Breast epithelium (tissue), 4 donors: ENCODE measurements around the gene LIPG. TPM values are rescaled to one million over a fixed set of nuclear protein-coding genes. Genes with fewer than 3 reads are reported as not detected.

Source experiments
- DNase-seq, 2 donors: peaks; one replicate each; pipeline ENCODE4 v3.0.0-alpha.2; 2019; ENCODE audit warnings: low spot score in 2 of 2
- H3K27ac ChIP-seq, 2 donors: fragments of 200-600 bp; sonication (generic) in 1 of 2; one replicate each; pipeline ENCODE4 v1.5.1; 2016 to 2019; ENCODE audit warnings: mild to moderate bottlenecking in 1 of 2
- H3K27me3 ChIP-seq, 2 donors: fragments of 200-600 bp; sonication (generic) in 1 of 2; one replicate each; pipeline versions ENCODE4 v1.5.1 to v1.6.0; 2017 to 2019; ENCODE audit warnings: control low read depth in 1 of 2, mild to moderate bottlenecking in 1 of 2
- H3K36me3 ChIP-seq: fragments of 200-600 bp; one replicate; pipeline ENCODE4 v1.5.1; 2019
- H3K4me1 ChIP-seq, 2 donors: fragments of 200-600 bp; sonication (generic); one replicate each; pipeline ENCODE4 v1.5.1; 2016 to 2019; ENCODE audit warnings: control low read depth in 1 of 2
- H3K4me3 ChIP-seq, 3 donors: fragments of 200-600 bp; sonication (generic); 1 replicate in 2 of 3; 2 replicates in 1 of 3; pipeline ENCODE4 v1.5.1; 2016 to 2019; ENCODE audit warnings: mild to moderate bottlenecking in 3 of 3, moderate library complexity in 2 of 3
- H3K9me3 ChIP-seq, 2 donors: fragments of 200-600 bp; sonication (generic) in 1 of 2; one replicate each; pipeline ENCODE4 v1.5.1; 2016 to 2019; ENCODE audit warnings: control low read depth in 1 of 2
- POLR2A ChIP-seq: fragments of 450-650 bp; IDR thresholded peaks from one replicate; pipeline ENCODE4 v1.6.1; 2016; ENCODE audit warnings: antibody characterized with exemption, mild to moderate bottlenecking, moderate library complexity
- POLR2AphosphoS5 ChIP-seq, 3 donors: sonication (generic); formaldehyde crosslinking; IDR thresholded peaks; one replicate each; pipeline ENCODE4 v1.6.1; 2017; ENCODE audit warnings: antibody characterized with exemption in 3 of 3
- intact Hi-C: fragments of 100-400 bp; cut with DNase I; formaldehyde crosslinking; loops from one replicate; pipeline ENCODE4 v1.15.1; 2023; ENCODE audit warnings: low total_unique reads
- total RNA-seq, 3 donors: library from RNA; depleted of rRNA; stranded (reverse); fragments of >200 nt; gene quantifications; one replicate each; pipeline ENCODE4 v1.1.0, GENCODE V29; 2016
- TF ChIP-seq, protein P1 (sequence below), 3 donors: fragments of 450-650 bp; IDR thresholded peaks; one replicate each; pipeline ENCODE4 v1.5.1; 2016 to 2017; ENCODE audit warnings: antibody characterized with exemption in 3 of 3, mild to moderate bottlenecking in 3 of 3, moderate library complexity in 3 of 3

The LIPG gene
- total RNA-seq, 3 donors from 2014 or later = 0.16 to 1.6 (median 0.44) TPM

DNA sequence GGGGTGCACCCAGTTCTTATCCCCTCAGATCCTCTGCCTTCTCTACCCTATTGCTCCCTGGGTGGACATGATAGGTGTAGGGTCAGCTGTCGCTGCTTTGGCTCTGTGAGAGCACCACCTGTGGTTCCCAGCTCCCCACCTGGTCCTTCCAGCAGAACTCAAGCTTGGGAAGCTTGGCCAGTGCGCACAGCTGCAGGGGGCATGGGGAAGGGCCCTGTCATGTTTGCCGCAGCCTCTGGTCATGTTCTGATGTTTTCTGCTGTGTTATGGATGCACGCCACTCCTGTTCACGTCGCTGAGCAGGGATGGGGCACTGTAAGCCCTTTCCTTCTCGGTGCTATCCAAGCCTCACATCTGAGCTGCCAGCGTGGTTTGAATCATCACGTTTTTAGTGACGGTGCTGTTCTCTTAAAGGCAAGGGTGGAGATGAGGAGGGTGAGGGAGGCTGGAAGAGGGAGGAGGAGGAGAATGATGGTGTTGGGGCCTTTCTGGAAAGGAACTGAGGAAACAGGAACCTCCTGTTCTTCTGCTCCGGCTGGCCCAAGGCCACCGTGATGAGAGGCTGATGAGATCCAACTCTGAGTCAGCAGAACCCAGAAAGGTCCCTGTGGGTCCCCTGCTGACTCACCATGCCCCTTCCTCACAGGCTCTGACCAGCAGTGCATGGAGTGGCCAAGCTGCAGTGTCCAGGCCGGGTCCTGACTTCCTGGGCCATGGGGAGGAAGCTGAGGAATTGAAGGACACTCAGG lies 78.0 kb downstream of the LIPG start:
- intact Hi-C loops = no loop called here
- Histone ChIP-seq H3K27me3 (no peaks in the 10 kb centered on the region), H3K9me3 (no peaks in the 10 kb centered on the region), H3K36me3 (no peaks in the 10 kb centered on the region), H3K27ac (no peak overlapping the region), H3K4me3 (no peak overlapping the region), H3K4me1 (no peaks in the 10 kb centered on the region)
- no peak for TF ChIP-seq POLR2AphosphoS5 (IDR thresholded peaks at IDR 0.05)
- no peak for TF ChIP-seq POLR2A
- TF ChIP-seq, protein P1, sequence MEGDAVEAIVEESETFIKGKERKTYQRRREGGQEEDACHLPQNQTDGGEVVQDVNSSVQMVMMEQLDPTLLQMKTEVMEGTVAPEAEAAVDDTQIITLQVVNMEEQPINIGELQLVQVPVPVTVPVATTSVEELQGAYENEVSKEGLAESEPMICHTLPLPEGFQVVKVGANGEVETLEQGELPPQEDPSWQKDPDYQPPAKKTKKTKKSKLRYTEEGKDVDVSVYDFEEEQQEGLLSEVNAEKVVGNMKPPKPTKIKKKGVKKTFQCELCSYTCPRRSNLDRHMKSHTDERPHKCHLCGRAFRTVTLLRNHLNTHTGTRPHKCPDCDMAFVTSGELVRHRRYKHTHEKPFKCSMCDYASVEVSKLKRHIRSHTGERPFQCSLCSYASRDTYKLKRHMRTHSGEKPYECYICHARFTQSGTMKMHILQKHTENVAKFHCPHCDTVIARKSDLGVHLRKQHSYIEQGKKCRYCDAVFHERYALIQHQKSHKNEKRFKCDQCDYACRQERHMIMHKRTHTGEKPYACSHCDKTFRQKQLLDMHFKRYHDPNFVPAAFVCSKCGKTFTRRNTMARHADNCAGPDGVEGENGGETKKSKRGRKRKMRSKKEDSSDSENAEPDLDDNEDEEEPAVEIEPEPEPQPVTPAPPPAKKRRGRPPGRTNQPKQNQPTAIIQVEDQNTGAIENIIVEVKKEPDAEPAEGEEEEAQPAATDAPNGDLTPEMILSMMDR (IDR thresholded peaks at IDR 0.05) = no peak
- DNase-seq = no peak

DNA sequence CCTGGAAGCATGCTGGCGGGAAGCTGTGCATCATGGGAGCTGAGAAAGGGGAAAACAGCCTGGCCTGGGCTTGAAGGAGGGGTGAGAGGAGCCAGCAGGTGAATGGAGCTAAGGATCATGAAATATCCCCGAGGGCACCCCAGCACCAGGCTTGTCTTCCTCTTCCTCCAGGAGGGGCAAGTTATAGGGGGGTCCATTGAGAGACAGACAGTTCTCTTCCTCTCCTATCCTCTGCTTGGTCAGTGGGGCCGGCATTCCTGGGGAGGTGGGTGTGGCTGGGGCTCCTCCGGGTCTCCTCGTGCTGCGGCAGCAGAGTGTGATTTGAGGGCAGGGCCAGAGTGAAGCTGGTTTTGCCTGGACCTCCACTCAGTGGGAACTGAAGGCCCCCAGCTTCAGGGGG lies 78.9 kb downstream of the LIPG start:
- TF ChIP-seq, protein P1 (IDR thresholded peaks at IDR 0.05) = no peak
- TF ChIP-seq POLR2A (no peak), POLR2AphosphoS5 (IDR thresholded peaks at IDR 0.05) (no peak)
- no peak for DNase-seq
- no peaks in the 10 kb centered on the region for H3K9me3 ChIP-seq
- no peak overlapping the region for H3K4me3 ChIP-seq
- H3K27ac ChIP-seq = no peak overlapping the region
- intact Hi-C loops = no loop called here
- no peaks in the 10 kb centered on the region for H3K27me3 ChIP-seq
- no peaks in the 10 kb centered on the region for H3K36me3 ChIP-seq
- H3K4me1 ChIP-seq = no peaks in the 10 kb centered on the region

DNA sequence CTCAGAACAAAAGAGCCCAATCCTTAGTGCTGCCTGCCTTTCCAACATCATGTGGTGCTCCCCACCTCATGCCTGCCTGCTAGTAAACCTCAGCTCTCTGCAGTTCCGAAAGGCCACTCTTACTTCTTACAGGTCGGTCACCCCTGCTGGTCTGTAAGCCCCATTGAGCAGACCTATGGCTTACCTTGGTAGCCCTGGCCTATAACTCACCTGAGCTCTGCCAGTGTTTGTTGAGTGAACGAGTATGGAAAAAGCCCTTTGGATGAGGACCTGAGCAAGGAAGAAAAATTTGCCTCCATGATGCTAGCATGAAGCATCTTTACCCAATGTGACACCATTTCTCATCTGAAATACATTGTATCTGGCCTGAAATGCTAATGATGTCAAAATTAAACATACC lies 83.3 kb downstream of the LIPG start:
- no peaks in the 10 kb centered on the region for H3K36me3 ChIP-seq
- no peak overlapping the region for H3K27ac ChIP-seq
- DNase-seq = no peak
- H3K4me3 ChIP-seq = no peak overlapping the region
- intact Hi-C loops = no loop called here
- H3K27me3 ChIP-seq = no peaks in the 10 kb centered on the region
- H3K4me1 ChIP-seq = no peaks in the 10 kb centered on the region
- no peak for TF ChIP-seq POLR2A
- TF ChIP-seq POLR2AphosphoS5 (IDR thresholded peaks at IDR 0.05) = no peak
- TF ChIP-seq, protein P1 (IDR thresholded peaks at IDR 0.05) = no peak
- H3K9me3 ChIP-seq = no peaks in the 10 kb centered on the region

DNA sequence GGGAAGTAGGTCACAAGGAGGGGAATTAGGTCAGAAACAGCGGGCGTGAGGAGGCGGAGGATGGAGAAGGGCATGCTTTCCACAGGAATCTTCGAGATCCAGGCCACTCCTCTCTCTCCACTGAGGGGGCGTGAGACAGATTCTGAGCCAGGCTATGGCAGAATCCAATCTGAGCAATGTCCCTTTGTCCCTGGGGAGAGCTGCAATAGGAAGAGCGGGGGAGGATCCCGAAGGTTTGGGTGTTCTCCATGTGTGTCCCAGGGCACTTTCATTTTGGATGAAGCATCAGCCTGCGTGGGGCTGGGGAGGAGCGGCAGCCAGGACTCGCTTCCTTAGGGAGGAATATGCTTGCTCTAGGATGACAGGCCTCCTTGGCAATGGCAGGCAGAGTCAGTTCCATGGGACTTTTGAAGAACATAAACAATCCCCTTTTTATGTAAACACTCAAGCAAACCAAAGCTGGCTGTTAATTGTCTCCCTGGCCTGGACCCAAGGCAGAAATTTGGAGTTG lies 84.0 kb downstream of the LIPG start:
- Histone ChIP-seq H3K36me3 (no peaks in the 10 kb centered on the region), H3K9me3 (no peaks in the 10 kb centered on the region), H3K4me1 (no peaks in the 10 kb centered on the region), H3K27ac (peak overlapping the region; percentile 45 to 64), H3K4me3 (peak overlapping the region; percentile 3 to 59 (median 29)), H3K27me3 (no peaks in the 10 kb centered on the region)
- TF ChIP-seq, protein P1 (IDR thresholded peaks at IDR 0.05) = no peak
- TF ChIP-seq POLR2AphosphoS5 (IDR thresholded peaks at IDR 0.05) = peak in 2 of 3 donors; percentile 26 to 32
- TF ChIP-seq POLR2A = no peak
- intact Hi-C loops = no loop called here
- DNase-seq = peak in 1 of 2 donors; percentile 78

DNA sequence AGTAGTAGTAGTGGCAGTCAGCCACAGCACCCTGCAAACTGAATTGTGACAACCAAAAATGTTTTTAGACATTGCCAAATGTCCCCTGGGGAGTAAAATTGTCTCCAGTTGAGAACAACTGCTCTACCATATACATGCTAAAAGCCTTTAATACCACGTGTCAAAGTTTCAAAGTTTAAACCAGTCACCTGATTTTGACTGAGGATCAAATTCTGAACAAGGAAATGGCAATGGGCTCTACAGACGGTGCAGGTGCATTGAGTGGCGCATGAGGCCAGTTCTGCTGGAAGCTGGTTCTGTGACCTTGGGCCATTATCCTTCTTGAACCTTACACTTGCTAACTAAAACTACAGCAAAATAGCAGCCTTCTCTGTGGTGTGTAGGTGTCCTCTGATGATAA lies 85.0 kb downstream of the LIPG start:
- Histone ChIP-seq H3K4me3 (no peak overlapping the region), H3K4me1 (no peaks in the 10 kb centered on the region), H3K36me3 (no peaks in the 10 kb centered on the region), H3K27ac (no peak overlapping the region), H3K27me3 (no peaks in the 10 kb centered on the region), H3K9me3 (no peaks in the 10 kb centered on the region)
- TF ChIP-seq POLR2A (no peak), POLR2AphosphoS5 (IDR thresholded peaks at IDR 0.05) (no peak)
- TF ChIP-seq, protein P1 (IDR thresholded peaks at IDR 0.05) = no peak
- intact Hi-C loops = no loop called here
- no peak for DNase-seq
